Adipocyte (in vitro differentiated cells): ENCODE results near the gene RTP5.

ENCODE experiments used
- DNase-seq: peaks from one replicate; pipeline ENCODE4 v3.0.0-alpha.2; 2015; ENCODE audit warnings: low read depth
- H3K27me3 ChIP-seq: replicated peaks from 2 replicates; pipeline ENCODE4 v1.7.0; 2013; ENCODE audit warnings: mild to moderate bottlenecking, low read length, moderate library complexity; ENCODE audit not compliant: control insufficient read depth, insufficient read depth
- H3K36me3 ChIP-seq: 2 replicates; pipeline ENCODE4 v1.7.0; 2013; ENCODE audit warnings: low read length, mild to moderate bottlenecking, moderate library complexity; ENCODE audit not compliant: control insufficient read depth, insufficient read depth, severe bottlenecking
- H3K4me1 ChIP-seq: 2 replicates; pipeline ENCODE4 v1.7.0; 2013; ENCODE audit warnings: mild to moderate bottlenecking, low read length, moderate library complexity; ENCODE audit not compliant: control insufficient read depth, insufficient read depth
- H3K4me3 ChIP-seq: 2 replicates; pipeline ENCODE4 v1.7.0; 2013; ENCODE audit warnings: mild to moderate bottlenecking, low read length, moderate library complexity
- H3K9ac ChIP-seq: 2 replicates; pipeline ENCODE4 v1.7.0; 2013; ENCODE audit warnings: mild to moderate bottlenecking, low read length, moderate library complexity
- H3K9me3 ChIP-seq: 2 replicates; pipeline ENCODE4 v1.7.0; 2013; ENCODE audit warnings: mild to moderate bottlenecking, low read length, moderate library complexity; ENCODE audit not compliant: control insufficient read depth

Gene RTP5

GRCh38 chr2:241834527-241835210 is 34.9 kb upstream of the RTP5 start:
- DNase-seq = no peak
- H3K9me3 ChIP-seq = peaks cover 11% of the 10 kb centered on the region
- no peak overlapping the region for H3K4me3 ChIP-seq
- H3K9ac ChIP-seq = no peak overlapping the region
- H3K4me1 ChIP-seq = no peaks in the 10 kb centered on the region
- H3K27me3 ChIP-seq = peaks cover 52% of the 10 kb centered on the region
- no peaks in the 10 kb centered on the region for H3K36me3 ChIP-seq

GRCh38 chr2:241835611-241836010 is 33.9 kb upstream of the RTP5 start:
- no peak for DNase-seq
- Histone ChIP-seq H3K27me3 (peaks cover 52% of the 10 kb centered on the region), H3K4me1 (no peaks in the 10 kb centered on the region), H3K36me3 (no peaks in the 10 kb centered on the region), H3K4me3 (no peak overlapping the region), H3K9me3 (peaks cover 11% of the 10 kb centered on the region), H3K9ac (no peak overlapping the region)

- no peak for DNase-seq
- Histone ChIP-seq H3K9me3 (peaks cover 5% of the 10 kb centered on the region), H3K4me1 (no peaks in the 10 kb centered on the region), H3K4me3 (no peak overlapping the region), H3K27me3 (peaks cover 46% of the 10 kb centered on the region), H3K36me3 (no peaks in the 10 kb centered on the region), H3K9ac (no peak overlapping the region)
Measured at GRCh38 chr2:241836292-241836691, 33.2 kb upstream of the RTP5 start.

GRCh38 chr2:241837197-241837965 is 32.1 kb upstream of the RTP5 start:
- H3K27me3 ChIP-seq = peaks cover 40% of the 10 kb centered on the region
- H3K9ac ChIP-seq = no peak overlapping the region
- DNase-seq = no peak
- H3K36me3 ChIP-seq = no peaks in the 10 kb centered on the region
- H3K4me3 ChIP-seq = no peak overlapping the region
- H3K4me1 ChIP-seq = no peaks in the 10 kb centered on the region
- H3K9me3 ChIP-seq = no peaks in the 10 kb centered on the region

- Histone ChIP-seq H3K27me3 (peaks cover 34% of the 10 kb centered on the region), H3K4me3 (no peak overlapping the region), H3K36me3 (no peaks in the 10 kb centered on the region), H3K4me1 (peaks cover 4% of the 10 kb centered on the region), H3K9ac (no peak overlapping the region), H3K9me3 (no peaks in the 10 kb centered on the region)
- no peak for DNase-seq
Measured at GRCh38 chr2:241841181-241842066, 28.1 kb upstream of the RTP5 start.

- Histone ChIP-seq H3K27me3 (peaks cover 28% of the 10 kb centered on the region), H3K9ac (no peak overlapping the region), H3K4me1 (peaks cover 4% of the 10 kb centered on the region), H3K9me3 (no peaks in the 10 kb centered on the region), H3K4me3 (no peak overlapping the region), H3K36me3 (no peaks in the 10 kb centered on the region)
- DNase-seq = no peak
Measured at GRCh38 chr2:241842067-241842415, 27.5 kb upstream of the RTP5 start.

GRCh38 chr2:241842620-241843211 is 26.8 kb upstream of the RTP5 start:
- Histone ChIP-seq H3K27me3 (peaks cover 21% of the 10 kb centered on the region), H3K36me3 (no peaks in the 10 kb centered on the region), H3K9me3 (no peaks in the 10 kb centered on the region), H3K9ac (no peak overlapping the region), H3K4me3 (no peak overlapping the region), H3K4me1 (peaks cover 4% of the 10 kb centered on the region)
- DNase-seq = no peak

- no peak overlapping the region for H3K4me3 ChIP-seq
- no peaks in the 10 kb centered on the region for H3K36me3 ChIP-seq
- H3K27me3 ChIP-seq = peaks cover 13% of the 10 kb centered on the region
- no peak overlapping the region for H3K9ac ChIP-seq
- no peak for DNase-seq
- no peaks in the 10 kb centered on the region for H3K9me3 ChIP-seq
- peaks cover 4% of the 10 kb centered on the region for H3K4me1 ChIP-seq
Measured at GRCh38 chr2:241843321-241844065, 26.0 kb upstream of the RTP5 start.

GRCh38 chr2:241844066-241844728 is 25.3 kb upstream of the RTP5 start:
- H3K4me3 ChIP-seq = peak overlapping the region; percentile 70
- H3K9me3 ChIP-seq = no peaks in the 10 kb centered on the region
- peak overlapping the region; percentile 72 for H3K9ac ChIP-seq
- no peaks in the 10 kb centered on the region for H3K36me3 ChIP-seq
- peaks cover 4% of the 10 kb centered on the region for H3K4me1 ChIP-seq
- H3K27me3 ChIP-seq = peaks cover 10% of the 10 kb centered on the region
- peak; percentile 93 for DNase-seq

GRCh38 chr2:241844831-241845578 is 24.5 kb upstream of the RTP5 start:
- H3K4me3 ChIP-seq = no peak overlapping the region
- peak overlapping the region; percentile 72 for H3K9ac ChIP-seq
- no peak for DNase-seq

More at GRCh38 chr2:241844831-241845578, 24.5 kb upstream of the RTP5 start:
- Histone ChIP-seq H3K36me3 (no peaks in the 10 kb centered on the region), H3K27me3 (peaks cover 10% of the 10 kb centered on the region), H3K4me1 (peaks cover 4% of the 10 kb centered on the region), H3K9me3 (no peaks in the 10 kb centered on the region)
